Suprapubic skin (tissue), 4 donors: ENCODE data around the gene IFIT5. TPM values are rescaled to one million over a fixed set of nuclear protein-coding genes. Genes with fewer than 3 reads are reported as not detected.

Source experiments
- DNase-seq, 2 donors: peaks; one replicate each; pipeline ENCODE4 v3.0.0-alpha.2; 2019; ENCODE audit warnings: low spot score in 2 of 2
- H3K27ac ChIP-seq: fragments of 200-600 bp; sonication (generic); one replicate; pipeline ENCODE4 v1.5.1; 2019
- H3K27me3 ChIP-seq: fragments of 200-600 bp; sonication (generic); one replicate; pipeline ENCODE4 v1.5.1; 2019
- H3K36me3 ChIP-seq: fragments of 200-600 bp; sonication (generic); one replicate; pipeline ENCODE4 v1.5.1; 2019
- H3K4me1 ChIP-seq: fragments of 200-600 bp; sonication (generic); one replicate; pipeline ENCODE4 v1.5.1; 2019
- H3K4me3 ChIP-seq: fragments of 200-600 bp; sonication (generic); one replicate; pipeline ENCODE4 v1.5.1; 2019; ENCODE audit warnings: mild to moderate bottlenecking
- H3K9me3 ChIP-seq: fragments of 200-600 bp; sonication (generic); one replicate; pipeline ENCODE4 v1.5.1; 2019
- CTCF ChIP-seq, 2 donors: fragments of 200-600 bp in 1 of 2; fragments of 450-650 bp in 1 of 2; sonication (generic) in 1 of 2; IDR thresholded peaks; one replicate each; pipeline ENCODE4 v1.5.1; 2016 to 2019; ENCODE audit warnings: antibody characterized with exemption in 2 of 2, mild to moderate bottlenecking in 1 of 2, moderate library complexity in 1 of 2
- EP300 ChIP-seq: sonication (generic); formaldehyde crosslinking; IDR thresholded peaks from one replicate; pipeline ENCODE4 v1.6.1; 2017; ENCODE audit warnings: antibody characterized with exemption
- POLR2A ChIP-seq, 2 donors: fragments of 450-650 bp; IDR thresholded peaks; one replicate each; pipeline ENCODE4 v1.6.1; 2017; ENCODE audit warnings: antibody characterized with exemption in 2 of 2, mild to moderate bottlenecking in 2 of 2, moderate library complexity in 2 of 2
- POLR2AphosphoS5 ChIP-seq, 3 donors: sonication (generic); formaldehyde crosslinking; IDR thresholded peaks; one replicate each; pipeline ENCODE4 v1.6.1; 2017; ENCODE audit warnings: antibody characterized with exemption in 3 of 3
- WGBS: methylation state at CpG from one replicate; pipeline ENCODE4 v1.1.5; 2018; 5-methylcytosine and 5-hydroxymethylcytosine counted together
- total RNA-seq, 4 donors: library from RNA; depleted of rRNA; stranded (reverse); fragments of >200 nt; gene quantifications; one replicate each; pipeline ENCODE4 v1.1.0, GENCODE V29; 2016

IFIT5 gene
- total RNA-seq, 4 donors from 2014 or later: 4.3 to 8.2 (median 6.3) TPM

GRCh38 chr10:89465196-89465595 is 50.8 kb downstream of the IFIT5 start:
- peaks cover 7% of the 10 kb centered on the region for H3K4me1 ChIP-seq
- no peaks in the 10 kb centered on the region for H3K36me3 ChIP-seq
- H3K27ac ChIP-seq: no peak overlapping the region
- H3K4me3 ChIP-seq: no peak overlapping the region
- TF ChIP-seq CTCF (IDR thresholded peaks at IDR 0.05) (no peak), POLR2AphosphoS5 (IDR thresholded peaks at IDR 0.05) (no peak), EP300 (no peak), POLR2A (IDR thresholded peaks at IDR 0.05) (no peak)
- WGBS: 64% methylated on average over 2 of the region's 2 CpGs
- DNase-seq: no peak
- no peaks in the 10 kb centered on the region for H3K27me3 ChIP-seq
- no peaks in the 10 kb centered on the region for H3K9me3 ChIP-seq

DNA sequence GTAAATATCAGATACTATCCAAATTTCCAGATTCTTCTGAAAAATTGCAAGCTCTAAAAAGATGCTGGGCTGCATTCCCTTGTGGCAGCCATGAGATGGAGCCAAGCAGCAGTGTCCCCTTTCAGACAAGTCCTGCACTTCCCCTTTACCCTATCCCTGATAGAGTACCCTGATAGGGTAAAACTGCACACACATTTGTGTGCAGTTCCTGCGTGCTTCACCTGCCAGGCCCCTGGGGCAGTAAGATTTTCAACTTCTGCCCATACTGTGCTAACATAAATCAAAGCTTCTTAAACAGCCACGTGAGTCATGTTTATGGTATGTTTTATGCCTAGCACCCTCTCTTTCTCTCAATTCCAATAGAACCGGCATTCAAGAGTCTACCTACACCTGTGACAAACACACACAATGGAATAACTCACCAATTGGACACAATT is 52.2 kb downstream of the IFIT5 start:
- no peak overlapping the region for H3K4me3 ChIP-seq
- DNase-seq: no peak
- H3K27ac ChIP-seq: no peak overlapping the region
- no peaks in the 10 kb centered on the region for H3K9me3 ChIP-seq
- TF ChIP-seq POLR2AphosphoS5 (IDR thresholded peaks at IDR 0.05): no peak
- H3K4me1 ChIP-seq: peaks cover 12% of the 10 kb centered on the region
- 31% methylated on average over 3 of the region's 3 CpGs for WGBS
- no peaks in the 10 kb centered on the region for H3K36me3 ChIP-seq
- no peaks in the 10 kb centered on the region for H3K27me3 ChIP-seq

- DNase-seq: no peak
- Histone ChIP-seq H3K36me3 (no peaks in the 10 kb centered on the region), H3K27ac (no peak overlapping the region), H3K9me3 (no peaks in the 10 kb centered on the region), H3K4me1 (peaks cover 12% of the 10 kb centered on the region), H3K27me3 (no peaks in the 10 kb centered on the region), H3K4me3 (no peak overlapping the region)
- 90% methylated on average over 9 of the region's 9 CpGs for WGBS
- TF ChIP-seq POLR2AphosphoS5 (IDR thresholded peaks at IDR 0.05) (no peak), EP300 (no peak), CTCF (IDR thresholded peaks at IDR 0.05) (no peak), POLR2A (IDR thresholded peaks at IDR 0.05) (no peak)
These were observed 54.0 kb downstream of the IFIT5 start for GRCh38 chr10:89468191-89468965.

DNA sequence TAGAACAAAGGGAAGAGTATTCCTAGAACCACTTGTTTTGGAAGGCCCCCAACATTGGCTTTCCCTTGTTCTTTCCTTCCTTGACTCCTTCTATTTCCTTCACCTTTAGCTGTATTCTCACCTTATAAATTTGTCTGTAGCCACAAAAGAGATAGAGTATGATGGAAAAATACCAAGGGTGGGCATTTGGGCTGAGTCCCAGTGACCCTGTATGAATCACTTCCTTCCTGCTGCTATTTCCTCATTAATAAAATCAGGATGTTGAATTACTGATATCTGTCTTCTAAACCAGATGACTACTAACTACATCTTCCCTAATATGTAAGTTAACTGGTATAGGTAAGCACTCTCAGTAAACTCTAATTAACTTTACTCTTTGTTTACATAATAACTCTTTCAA is 55.1 kb downstream of the IFIT5 start:
- Histone ChIP-seq H3K9me3 (no peaks in the 10 kb centered on the region), H3K4me3 (no peak overlapping the region), H3K36me3 (no peaks in the 10 kb centered on the region), H3K27me3 (no peaks in the 10 kb centered on the region), H3K27ac (no peak overlapping the region), H3K4me1 (peaks cover 12% of the 10 kb centered on the region)
- DNase-seq: no peak
- TF ChIP-seq EP300 (no peak), CTCF (IDR thresholded peaks at IDR 0.05) (no peak), POLR2AphosphoS5 (IDR thresholded peaks at IDR 0.05) (no peak), POLR2A (IDR thresholded peaks at IDR 0.05) (no peak)

Other genes with a start within 250 kb of the IFIT5 start
- gene CH25H, start 207.3 kb upstream of the IFIT5 start, total RNA-seq: 1 to 10 TPM in 2 of 4 donors, under 1 TPM in 2; 0.68 to 4.2 (median 1.1) TPM
- 10 to 100 TPM; 15.6 to 21.2 (median 18.8) TPM for gene LIPA, start 162.8 kb upstream of the IFIT5 start, total RNA-seq
- 1 to 10 TPM in 3 of 4 donors, under 1 TPM in 1; 0.49 to 2.6 (median 1.4) TPM for gene IFIT2, start 112.5 kb upstream of the IFIT5 start, total RNA-seq
- 1 to 10 TPM; 1.5 to 4.9 (median 2.1) TPM for gene IFIT3, start 86.6 kb upstream of the IFIT5 start, total RNA-seq
- not detected for gene IFIT1B, start 36.5 kb upstream of the IFIT5 start, total RNA-seq
- gene IFIT1, start 21.9 kb upstream of the IFIT5 start, total RNA-seq: 1 to 10 TPM; 1.9 to 7.1 (median 2.7) TPM
- 1 to 10 TPM in 2 of 4 donors, under 1 TPM in 2; 0.60 to 1.4 (median 1.0) TPM for gene SLC16A12, start 121.0 kb downstream of the IFIT5 start, total RNA-seq
- gene PANK1, start 230.7 kb downstream of the IFIT5 start, total RNA-seq: 10 to 100 TPM in 3 of 4 donors, 1 to 10 TPM in 1; 8.2 to 43.1 (median 33.1) TPM